Effector memory CD4-positive, alpha-beta T cell (primary cell): ENCODE data around the gene ADRA2B.

Experiments
- DNase-seq, 3 donors: peaks; one replicate each; pipeline ENCODE4 v3.0.0-alpha.2; 2020
- H3K27ac ChIP-seq: 2 replicates; pipeline ENCODE4 v1.7.0; 2013; ENCODE audit warnings: mild to moderate bottlenecking, low read length, moderate library complexity; ENCODE audit not compliant: insufficient read depth, poor library complexity, severe bottlenecking
- H3K27me3 ChIP-seq: replicated peaks from 2 replicates; pipeline ENCODE4 v1.7.0; 2013; ENCODE audit warnings: mild to moderate bottlenecking, low read length; ENCODE audit not compliant: insufficient read depth, control insufficient read depth, poor library complexity, severe bottlenecking
- H3K36me3 ChIP-seq: 2 replicates; pipeline ENCODE4 v1.7.0; 2013; ENCODE audit warnings: mild to moderate bottlenecking, low read length, moderate library complexity; ENCODE audit not compliant: control insufficient read depth, insufficient read depth
- H3K4me1 ChIP-seq: 2 replicates; pipeline ENCODE4 v1.7.0; 2013; ENCODE audit warnings: low read length, mild to moderate bottlenecking; ENCODE audit not compliant: control insufficient read depth, insufficient read depth, poor library complexity, severe bottlenecking
- H3K4me3 ChIP-seq: 2 replicates; pipeline ENCODE4 v1.7.0; 2013; ENCODE audit warnings: low read length, low read depth, mild to moderate bottlenecking; ENCODE audit not compliant: insufficient read depth, poor library complexity, severe bottlenecking
- H3K9me3 ChIP-seq: 2 replicates; pipeline ENCODE4 v1.7.0; 2013; ENCODE audit warnings: mild to moderate bottlenecking, low read length, moderate library complexity; ENCODE audit not compliant: control insufficient read depth

Gene ADRA2B

GRCh38 chr2:96105152-96105915, 11.0 kb downstream of the ADRA2B start:
- no peak for DNase-seq
- H3K27ac ChIP-seq: no peak overlapping the region

DNA sequence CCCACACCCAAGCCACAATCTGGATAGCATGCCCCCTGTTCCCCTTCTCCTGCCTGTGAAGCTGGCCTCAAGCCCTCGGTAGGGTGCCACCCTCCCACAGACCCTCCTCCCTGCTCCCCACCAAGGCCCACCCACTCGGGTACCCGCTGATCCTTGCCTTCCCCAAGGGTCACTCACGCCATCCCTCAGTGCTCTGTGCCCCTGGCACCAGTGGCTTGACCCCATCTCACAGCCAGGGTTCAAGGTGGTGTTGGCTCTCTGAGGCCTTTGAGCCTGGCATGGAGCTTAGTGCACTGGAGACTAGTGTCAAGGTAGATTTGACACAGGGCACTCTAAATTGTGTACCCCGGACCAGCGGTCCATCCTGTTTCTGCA, 11.9 kb downstream of the ADRA2B start:
- Histone ChIP-seq H3K36me3 (no peaks in the 10 kb centered on the region), H3K9me3 (no peaks in the 10 kb centered on the region), H3K4me1 (no peaks in the 10 kb centered on the region), H3K27ac (no peak overlapping the region), H3K4me3 (no peak overlapping the region), H3K27me3 (no peaks in the 10 kb centered on the region)
- DNase-seq: no peak

More at GRCh38 chr2:96105152-96105915, 11.0 kb downstream of the ADRA2B start:
- no peaks in the 10 kb centered on the region for H3K36me3 ChIP-seq
- H3K27me3 ChIP-seq: no peaks in the 10 kb centered on the region
- no peaks in the 10 kb centered on the region for H3K9me3 ChIP-seq
- H3K4me3 ChIP-seq: no peak overlapping the region
- H3K4me1 ChIP-seq: no peaks in the 10 kb centered on the region

GRCh38 chr2:96103761-96104486, 12.4 kb downstream of the ADRA2B start:
- Histone ChIP-seq H3K27me3 (no peaks in the 10 kb centered on the region), H3K36me3 (no peaks in the 10 kb centered on the region), H3K4me3 (no peak overlapping the region), H3K27ac (no peak overlapping the region), H3K9me3 (no peaks in the 10 kb centered on the region), H3K4me1 (no peaks in the 10 kb centered on the region)
- DNase-seq: no peak

- no peaks in the 10 kb centered on the region for H3K36me3 ChIP-seq
- no peaks in the 10 kb centered on the region for H3K4me1 ChIP-seq
- no peak for DNase-seq
- H3K9me3 ChIP-seq: no peaks in the 10 kb centered on the region
- H3K27ac ChIP-seq: no peak overlapping the region
- H3K4me3 ChIP-seq: no peak overlapping the region
- H3K27me3 ChIP-seq: no peaks in the 10 kb centered on the region
These were observed 13.2 kb downstream of the ADRA2B start for GRCh38 chr2:96103187-96103601.

DNA sequence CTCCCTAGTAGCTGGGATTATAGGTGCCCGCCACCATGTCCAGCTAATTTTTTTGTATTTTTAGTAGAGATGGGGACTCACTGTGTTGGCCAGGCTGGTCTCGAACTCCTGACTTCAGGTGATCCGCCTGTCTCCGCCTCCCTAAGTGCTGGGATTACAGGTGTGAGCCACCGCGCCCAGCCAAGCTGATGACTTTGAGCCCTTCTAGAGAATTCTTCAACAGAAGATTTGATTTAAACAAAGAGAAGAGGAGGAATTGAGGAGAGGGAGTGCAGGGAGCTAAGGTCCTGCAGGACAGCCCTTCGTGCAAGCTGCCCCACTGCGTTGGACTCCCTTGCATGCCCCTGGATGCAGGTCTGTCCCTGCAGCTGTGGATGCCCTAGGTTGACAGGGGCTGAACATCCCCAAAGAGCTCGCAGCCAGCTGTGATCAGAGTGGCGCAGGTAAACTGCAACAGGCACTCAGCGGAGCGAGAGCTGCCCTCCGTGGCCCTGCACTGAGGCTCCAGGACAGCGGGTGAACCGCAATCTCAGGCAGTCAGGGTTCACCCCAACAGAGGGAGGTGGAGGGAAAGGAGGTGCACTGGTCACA, 13.7 kb downstream of the ADRA2B start:
- Histone ChIP-seq H3K27me3 (no peaks in the 10 kb centered on the region), H3K4me1 (no peaks in the 10 kb centered on the region), H3K36me3 (no peaks in the 10 kb centered on the region), H3K9me3 (no peaks in the 10 kb centered on the region), H3K27ac (no peak overlapping the region), H3K4me3 (no peak overlapping the region)
- DNase-seq: no peak

DNA sequence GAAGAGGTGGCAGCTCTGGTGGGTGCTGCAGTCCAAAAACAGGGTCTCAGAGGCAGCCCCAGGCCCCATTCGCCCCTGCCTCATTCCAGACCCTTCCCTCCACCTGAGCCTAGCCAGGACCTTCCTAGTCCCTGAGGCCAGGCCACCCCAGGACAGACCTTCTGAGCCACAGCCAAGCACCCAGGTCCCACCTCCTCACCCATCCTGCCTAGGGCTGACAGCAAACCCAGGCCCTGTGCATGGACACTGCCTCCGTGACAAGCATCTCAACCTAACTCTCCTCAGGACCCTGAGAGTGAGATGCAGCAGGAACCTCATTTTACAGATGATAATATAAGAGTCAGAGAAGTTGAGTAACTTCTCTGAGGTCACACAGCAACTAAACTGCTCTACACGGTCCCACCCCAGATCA, 15.5 kb downstream of the ADRA2B start:
- H3K4me3 ChIP-seq: no peak overlapping the region
- H3K27ac ChIP-seq: no peak overlapping the region
- H3K9me3 ChIP-seq: no peaks in the 10 kb centered on the region
- H3K36me3 ChIP-seq: no peaks in the 10 kb centered on the region
- no peak for DNase-seq
- H3K4me1 ChIP-seq: no peaks in the 10 kb centered on the region
- H3K27me3 ChIP-seq: no peaks in the 10 kb centered on the region

DNA sequence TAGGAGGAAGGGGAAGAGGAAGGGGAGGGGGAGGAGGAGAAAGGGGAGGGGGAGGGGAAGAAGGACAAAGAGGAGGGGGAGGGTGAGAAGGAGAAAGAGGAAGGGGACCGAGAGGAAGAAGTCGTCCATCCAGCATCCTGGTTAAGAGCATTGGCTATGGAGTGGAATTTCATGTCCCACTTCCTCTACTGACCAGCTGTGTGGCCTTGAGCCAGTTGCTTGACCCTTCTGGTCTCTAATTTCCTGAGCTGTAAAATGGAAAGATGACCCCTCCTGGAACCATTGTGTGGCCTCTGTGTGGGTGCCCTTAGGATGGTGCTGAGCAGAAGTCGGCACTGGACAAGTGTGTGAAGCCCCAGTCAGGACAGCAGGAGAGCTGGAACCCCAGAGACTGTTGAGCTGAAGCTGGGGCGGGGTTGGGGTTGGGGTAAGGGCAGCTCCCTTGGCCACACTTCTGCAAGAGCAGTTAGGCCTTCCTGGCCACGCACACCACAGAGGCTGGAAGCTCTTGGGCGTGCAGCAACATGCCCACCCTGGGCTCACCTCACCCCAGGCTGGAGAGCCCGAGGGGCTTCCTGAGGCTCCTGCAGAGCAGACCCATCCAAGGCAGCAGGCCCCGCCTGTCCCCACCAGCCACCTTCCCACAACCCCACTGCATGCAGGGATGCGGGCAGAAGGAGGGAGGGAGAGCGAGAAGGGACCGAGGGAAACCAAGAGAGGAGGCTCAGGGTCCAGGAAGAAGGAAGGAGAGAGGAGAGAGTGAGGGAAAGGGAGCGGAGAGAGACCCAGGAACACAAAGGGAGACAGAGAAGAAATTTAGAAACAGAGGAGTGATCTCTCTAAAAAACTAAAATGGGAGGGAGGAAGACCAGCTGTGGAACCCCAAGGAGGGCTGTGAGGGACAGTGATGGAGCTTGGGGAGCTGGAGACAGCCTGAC, 16.2 kb downstream of the ADRA2B start:
- Histone ChIP-seq H3K36me3 (no peaks in the 10 kb centered on the region), H3K4me3 (no peak overlapping the region), H3K27me3 (no peaks in the 10 kb centered on the region), H3K27ac (no peak overlapping the region), H3K4me1 (no peaks in the 10 kb centered on the region), H3K9me3 (no peaks in the 10 kb centered on the region)
- no peak for DNase-seq

GRCh38 chr2:96098900-96099590, 17.3 kb downstream of the ADRA2B start:
- Histone ChIP-seq H3K27ac (no peak overlapping the region), H3K4me1 (no peaks in the 10 kb centered on the region), H3K27me3 (no peaks in the 10 kb centered on the region), H3K4me3 (no peak overlapping the region), H3K36me3 (no peaks in the 10 kb centered on the region), H3K9me3 (no peaks in the 10 kb centered on the region)
- no peak for DNase-seq
